Esophagus mucosa (tissue), 1 donor: ENCODE data around the gene ETV7. TPM values are rescaled to one million over a fixed set of nuclear protein-coding genes. Genes with fewer than 3 reads are reported as not detected.
"Not testable (repeated sequence)": the region's sequence is repeated elsewhere in the genome, so short reads cannot be mapped to it uniquely, and the experiment has no call there.

Experiments
- ATAC-seq: fragments of 200-7000 bp; cut with Tn5 transposase; one replicate; pipeline ENCODE4 v1.9.1; 2020
- total RNA-seq: library from RNA; stranded (reverse); gene quantifications from one replicate; pipeline ENCODE4 v1.2.4, GENCODE V29; 2023
- donor health status: DM: yes; HTN: yes; CAD: no.

ETV7 gene
- total RNA-seq, 1 donor from 2014 or later, result 2.1 TPM

GRCh38 chr6:36363371-36363752, 24.1 kb downstream of the ETV7 start:
- not testable (repeated sequence) for ATAC-seq

- ATAC-seq, result no peak
These were observed 24.7 kb downstream of the ETV7 start for GRCh38 chr6:36362551-36363370.

GRCh38 chr6:36361071-36361470, 26.4 kb downstream of the ETV7 start:
- ATAC-seq, result no peak

- peak; percentile 87 for ATAC-seq
These were observed 27.0 kb downstream of the ETV7 start for GRCh38 chr6:36360241-36361054.

GRCh38 chr6:36358226-36358915, 29.1 kb downstream of the ETV7 start:
- ATAC-seq, result no peak

GRCh38 chr6:36357872-36358225, 29.6 kb downstream of the ETV7 start:
- ATAC-seq, result no peak

- ATAC-seq, result no peak
These were observed 31.6 kb downstream of the ETV7 start for GRCh38 chr6:36355819-36356218.

GRCh38 chr6:36353411-36353915, 34.0 kb downstream of the ETV7 start:
- peak; percentile 28 for ATAC-seq

- no peak for ATAC-seq
These were observed 34.9 kb downstream of the ETV7 start for GRCh38 chr6:36352477-36353157.

GRCh38 chr6:36350681-36351571, 36.5 kb downstream of the ETV7 start:
- ATAC-seq, result no peak

- no peak for ATAC-seq
These were observed 37.4 kb downstream of the ETV7 start for GRCh38 chr6:36350082-36350481.

GRCh38 chr6:36349240-36349639, 38.2 kb downstream of the ETV7 start:
- ATAC-seq, result peak; percentile 56

GRCh38 chr6:36347621-36348020, 39.8 kb downstream of the ETV7 start:
- ATAC-seq, result no peak

- ATAC-seq, result no peak
These were observed 40.8 kb downstream of the ETV7 start for GRCh38 chr6:36346486-36347273.

- peak; percentile 86 for ATAC-seq
These were observed 41.6 kb downstream of the ETV7 start for GRCh38 chr6:36345681-36346466.

GRCh38 chr6:36343109-36343680, 44.3 kb downstream of the ETV7 start:
- no peak for ATAC-seq

- peak; percentile 69 for ATAC-seq
These were observed 46.6 kb downstream of the ETV7 start for GRCh38 chr6:36340618-36341454.

- ATAC-seq, result no peak
These were observed 47.2 kb downstream of the ETV7 start for GRCh38 chr6:36340306-36340617.

- ATAC-seq, result no peak
These were observed 48.3 kb downstream of the ETV7 start for GRCh38 chr6:36339146-36339545.
